Measurements from ENCODE around the gene NLGN1. TPM values are rescaled to one million over a fixed set of nuclear protein-coding genes. Genes with fewer than 3 reads are reported as not detected.

The NLGN1 gene
- total RNA-seq, 1 donor from 2014 or later, result 34.8 TPM

DNA sequence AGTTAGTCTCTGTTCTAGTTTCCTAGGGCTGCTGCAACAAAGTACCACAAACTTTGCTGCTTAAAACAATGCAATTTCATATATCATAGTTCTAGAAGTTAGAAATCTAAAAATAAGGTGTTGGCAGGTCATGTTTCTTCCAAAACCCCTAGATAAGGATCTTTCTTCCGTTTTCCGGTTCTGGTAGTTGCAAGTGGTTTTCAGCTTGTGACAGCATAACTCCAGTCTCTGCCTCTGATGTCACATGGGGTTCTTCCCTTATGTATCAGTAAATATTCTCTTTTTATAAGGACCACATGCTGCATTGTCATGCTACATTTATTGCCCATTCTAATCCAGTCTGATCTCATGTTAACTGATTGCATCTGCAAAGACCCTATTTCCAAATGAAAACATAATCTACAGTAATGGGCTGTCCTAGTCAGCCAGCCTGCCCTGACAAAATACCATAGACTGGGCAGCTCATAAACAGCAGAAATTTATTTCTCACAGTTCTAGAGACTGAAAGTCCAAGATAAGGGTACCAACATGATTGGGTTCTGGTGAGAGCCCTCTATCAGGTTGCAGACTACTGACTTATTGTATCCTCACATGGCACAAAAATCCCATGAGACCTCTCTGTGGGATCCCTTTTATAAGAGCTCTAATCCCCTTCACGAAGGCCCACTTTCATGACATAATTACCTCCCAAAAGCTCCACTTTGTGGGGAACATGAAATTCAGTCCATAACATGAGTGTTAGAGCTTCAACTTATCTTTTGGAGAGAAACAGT, 819.6 kb downstream of the NLGN1 start:
- Histone ChIP-seq H3K9ac (no peak overlapping the region), H3K27me3 (no peaks in the 10 kb centered on the region), H3K4me3 (no peak overlapping the region), H3K4me2 (no peak overlapping the region), H3F3A (ENCODE audit: low read depth) (no peaks in the 10 kb centered on the region), H3K36me3 (no peaks in the 10 kb centered on the region), H2AFZ (replicated peaks) (no peak overlapping the region), H3K79me2 (ENCODE audit: low read depth) (no peaks in the 10 kb centered on the region), H3K27ac (no peak overlapping the region), H3K4me1 (peaks cover 2% of the 10 kb centered on the region), H3K9me3 (ENCODE audit: low read depth) (no peaks in the 10 kb centered on the region), H4K20me1 (ENCODE audit: low read depth) (no peaks in the 10 kb centered on the region)
- no peak overlapping the region for H3K4me3 Mint-ChIP-seq
- H3K36me3 Mint-ChIP-seq, result peaks cover 2% of the 10 kb centered on the region
- no peak for DNase-seq (ENCODE audit: low spot score)
- H3K9me3 Mint-ChIP-seq, result no peaks in the 10 kb centered on the region
- TF ChIP-seq, protein P1, sequence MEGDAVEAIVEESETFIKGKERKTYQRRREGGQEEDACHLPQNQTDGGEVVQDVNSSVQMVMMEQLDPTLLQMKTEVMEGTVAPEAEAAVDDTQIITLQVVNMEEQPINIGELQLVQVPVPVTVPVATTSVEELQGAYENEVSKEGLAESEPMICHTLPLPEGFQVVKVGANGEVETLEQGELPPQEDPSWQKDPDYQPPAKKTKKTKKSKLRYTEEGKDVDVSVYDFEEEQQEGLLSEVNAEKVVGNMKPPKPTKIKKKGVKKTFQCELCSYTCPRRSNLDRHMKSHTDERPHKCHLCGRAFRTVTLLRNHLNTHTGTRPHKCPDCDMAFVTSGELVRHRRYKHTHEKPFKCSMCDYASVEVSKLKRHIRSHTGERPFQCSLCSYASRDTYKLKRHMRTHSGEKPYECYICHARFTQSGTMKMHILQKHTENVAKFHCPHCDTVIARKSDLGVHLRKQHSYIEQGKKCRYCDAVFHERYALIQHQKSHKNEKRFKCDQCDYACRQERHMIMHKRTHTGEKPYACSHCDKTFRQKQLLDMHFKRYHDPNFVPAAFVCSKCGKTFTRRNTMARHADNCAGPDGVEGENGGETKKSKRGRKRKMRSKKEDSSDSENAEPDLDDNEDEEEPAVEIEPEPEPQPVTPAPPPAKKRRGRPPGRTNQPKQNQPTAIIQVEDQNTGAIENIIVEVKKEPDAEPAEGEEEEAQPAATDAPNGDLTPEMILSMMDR (IDR thresholded peaks at IDR 0.05), result no peak
- TF ChIP-seq EZH2 (IDR thresholded peaks at IDR 0.05) (no peak), EZH2phosphoT487 (IDR thresholded peaks at IDR 0.05) (no peak)
- H3K27me3 Mint-ChIP-seq (ENCODE audit: insufficient read depth, low read depth), result peaks cover 2% of the 10 kb centered on the region
- peaks cover 14% of the 10 kb centered on the region for H3K4me1 Mint-ChIP-seq
- peak overlapping the region; percentile 14 for H3K27ac Mint-ChIP-seq

DNA sequence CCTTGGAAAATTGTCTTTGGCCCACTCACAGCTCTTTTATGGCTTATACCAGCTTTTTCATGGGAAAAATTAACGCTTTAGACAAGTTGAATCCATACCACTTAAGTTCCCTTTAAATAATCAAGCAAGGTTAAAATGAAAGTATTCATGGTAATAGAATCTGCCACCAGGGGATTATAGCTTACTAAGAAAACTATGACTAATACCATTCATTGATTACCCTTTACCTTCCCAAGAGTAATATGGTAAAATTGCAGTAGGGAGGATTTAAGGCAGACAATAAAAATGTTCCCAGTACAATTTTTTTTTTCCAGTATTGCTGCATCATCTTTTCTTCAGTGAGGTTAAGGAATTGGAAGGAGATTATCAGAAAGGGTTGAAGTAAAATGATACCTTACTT, 820.5 kb downstream of the NLGN1 start:
- Mint-ChIP-seq H3K9me3 (no peaks in the 10 kb centered on the region), H3K4me1 (peaks cover 16% of the 10 kb centered on the region), H3K27me3 (ENCODE audit: insufficient read depth, low read depth) (peaks cover 2% of the 10 kb centered on the region), H3K4me3 (no peak overlapping the region), H3K36me3 (no peaks in the 10 kb centered on the region), H3K27ac (no peak overlapping the region)
- Histone ChIP-seq H3K36me3 (no peaks in the 10 kb centered on the region), H3K9ac (no peak overlapping the region), H3K4me1 (peaks cover 2% of the 10 kb centered on the region), H2AFZ (replicated peaks) (no peak overlapping the region), H3F3A (ENCODE audit: low read depth) (no peaks in the 10 kb centered on the region), H3K79me2 (ENCODE audit: low read depth) (no peaks in the 10 kb centered on the region), H3K27ac (no peak overlapping the region), H3K27me3 (no peaks in the 10 kb centered on the region), H3K9me3 (ENCODE audit: low read depth) (no peaks in the 10 kb centered on the region), H3K4me3 (no peak overlapping the region), H4K20me1 (ENCODE audit: low read depth) (no peaks in the 10 kb centered on the region), H3K4me2 (no peak overlapping the region)
- no peak for TF ChIP-seq EZH2phosphoT487 (IDR thresholded peaks at IDR 0.05)
- TF ChIP-seq EZH2 (IDR thresholded peaks at IDR 0.05), result no peak
- TF ChIP-seq, protein P1 (IDR thresholded peaks at IDR 0.05), result no peak
- no peak for DNase-seq (ENCODE audit: low spot score)

DNA sequence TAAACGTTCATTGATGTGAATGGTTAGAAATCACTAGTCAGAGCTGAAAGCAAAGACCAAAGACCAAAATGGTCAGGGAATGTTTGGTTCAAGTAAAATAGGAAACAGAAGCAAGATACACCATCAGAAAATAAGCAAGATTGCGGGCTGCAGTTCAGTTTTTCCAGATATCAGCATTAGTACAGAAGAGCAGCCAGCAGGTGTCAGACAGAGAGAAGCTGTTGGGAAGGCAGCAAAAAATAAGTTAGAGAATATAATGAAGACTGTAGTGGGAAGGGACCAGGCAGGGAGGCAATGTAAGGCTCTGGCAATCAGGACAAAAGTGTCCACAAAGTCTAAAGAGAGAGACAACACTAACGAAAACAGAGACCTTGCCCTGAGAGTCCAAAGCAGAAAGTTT, 822.2 kb downstream of the NLGN1 start:
- Histone ChIP-seq H3K4me3 (no peak overlapping the region), H3K27me3 (no peaks in the 10 kb centered on the region), H4K20me1 (ENCODE audit: low read depth) (no peaks in the 10 kb centered on the region), H3K9ac (no peak overlapping the region), H2AFZ (replicated peaks) (no peak overlapping the region), H3K79me2 (ENCODE audit: low read depth) (no peaks in the 10 kb centered on the region), H3K4me2 (no peak overlapping the region), H3K27ac (no peak overlapping the region), H3F3A (ENCODE audit: low read depth) (no peaks in the 10 kb centered on the region), H3K36me3 (no peaks in the 10 kb centered on the region), H3K9me3 (ENCODE audit: low read depth) (no peaks in the 10 kb centered on the region), H3K4me1 (peaks cover 2% of the 10 kb centered on the region)
- TF ChIP-seq, protein P1 (IDR thresholded peaks at IDR 0.05), result peak; percentile 18
- TF ChIP-seq EZH2phosphoT487 (IDR thresholded peaks at IDR 0.05), result no peak
- no peak for DNase-seq (ENCODE audit: low spot score)
- no peaks in the 10 kb centered on the region for H3K36me3 Mint-ChIP-seq
- peak overlapping the region; percentile 34 for H3K27ac Mint-ChIP-seq
- H3K4me1 Mint-ChIP-seq, result peaks cover 18% of the 10 kb centered on the region
- peaks cover 2% of the 10 kb centered on the region for H3K27me3 Mint-ChIP-seq (ENCODE audit: insufficient read depth, low read depth)
- no peaks in the 10 kb centered on the region for H3K9me3 Mint-ChIP-seq
- H3K4me3 Mint-ChIP-seq, result no peak overlapping the region
